Smooth muscle cell (in vitro differentiated cells): ENCODE measurements around the gene SGO2. TPM values are rescaled to one million over a fixed set of nuclear protein-coding genes. Genes with fewer than 3 reads are reported as not detected.

ENCODE experiments used
- DNase-seq: peaks from one replicate; lab custom pipeline; 2025; ENCODE audit not compliant: unreplicated experiment; lab: John Stamatoyannopoulos, UW
- H2AFZ ChIP-seq: fragments of 200-600 bp; sonication (generic); 2 replicates; pipeline ENCODE4 v1.6.0; 2016; ENCODE audit warnings: antibody characterized with exemption, low read depth, mild to moderate bottlenecking
- H3F3A ChIP-seq: fragments of 200-600 bp; sonication (generic); 2 replicates; pipeline ENCODE4 v1.6.0; 2017; ENCODE audit warnings: antibody characterized with exemption, low read depth
- H3K27ac ChIP-seq: fragments of 200-600 bp; sonication (generic); 2 replicates; pipeline ENCODE4 v1.5.1; 2016; ENCODE audit warnings: low read depth, mild to moderate bottlenecking
- H3K27me3 ChIP-seq: fragments of 200-600 bp; sonication (generic); 2 replicates; pipeline ENCODE4 v1.6.1; 2016; ENCODE audit warnings: low read depth, mild to moderate bottlenecking
- H3K36me3 ChIP-seq: fragments of 200-600 bp; sonication (generic); 2 replicates; pipeline ENCODE4 v1.5.1; 2016; ENCODE audit warnings: low read depth
- H3K4me1 ChIP-seq: fragments of 200-600 bp; sonication (generic); 2 replicates; pipeline ENCODE4 v1.5.1; 2016; ENCODE audit warnings: low read depth
- H3K4me2 ChIP-seq: fragments of 200-600 bp; sonication (generic); 2 replicates; pipeline ENCODE4 v1.6.0; 2016; ENCODE audit warnings: mild to moderate bottlenecking
- H3K4me3 ChIP-seq: fragments of 200-600 bp; sonication (generic); 2 replicates; pipeline ENCODE4 v1.5.1; 2016; ENCODE audit warnings: mild to moderate bottlenecking
- H3K79me2 ChIP-seq: fragments of 200-600 bp; sonication (generic); 2 replicates; pipeline ENCODE4 v1.6.0; 2016; ENCODE audit warnings: low read depth, mild to moderate bottlenecking
- H3K9ac ChIP-seq: fragments of 200-600 bp; sonication (generic); 2 replicates; pipeline ENCODE4 v1.6.0; 2016; ENCODE audit warnings: low read depth
- H3K9me3 ChIP-seq: fragments of 200-600 bp; sonication (generic); replicated peaks from 2 replicates; pipeline ENCODE4 v1.5.1; 2016; ENCODE audit warnings: low read depth
- H4K20me1 ChIP-seq: fragments of 200-600 bp; sonication (generic); 2 replicates; pipeline ENCODE4 v1.6.0; 2016; ENCODE audit warnings: low read depth
- CTCF ChIP-seq: fragments of 200-600 bp; sonication (generic); IDR thresholded peaks from 2 replicates; pipeline ENCODE4 v1.5.1; 2017; ENCODE audit warnings: borderline replicate concordance, mild to moderate bottlenecking, antibody characterized with exemption; ENCODE audit not compliant: insufficient read depth, poor library complexity, severe bottlenecking
- WGBS: methylation state at CpG from one replicate; pipeline ENCODE4 v1.1.7; 2016; ENCODE audit warnings: low lambda C conversion rate; 5-methylcytosine and 5-hydroxymethylcytosine counted together
- polyA plus RNA-seq: library from polyadenylated mRNA; unstranded; fragments of >200 nt; fragmentation: Nextera tagmentation; extraction: Ambion mirVana; gene quantifications from 2 replicates; pipeline ENCODE4 v1.2.1, GENCODE V29; 2016
- total RNA-seq: library from RNA; depleted of rRNA; stranded (reverse); fragments of >200 nt; gene quantifications from 2 replicates; pipeline ENCODE4 v1.2.3, GENCODE V29; 2014

The SGO2 gene
- total and polyA plus RNA-seq, 2 experiments from 2014 or later: 7.5 to 8.7 TPM

- no peak for TF ChIP-seq CTCF
- Histone ChIP-seq H3K9ac (no peak overlapping the region), H3K79me2 (no peaks in the 10 kb centered on the region), H3K4me1 (no peaks in the 10 kb centered on the region), H3K4me3 (no peak overlapping the region), H3F3A (peaks cover 7% of the 10 kb centered on the region), H3K27ac (no peak overlapping the region), H3K4me2 (no peak overlapping the region), H3K36me3 (no peaks in the 10 kb centered on the region), H3K9me3 (no peaks in the 10 kb centered on the region), H3K27me3 (no peaks in the 10 kb centered on the region), H4K20me1 (no peaks in the 10 kb centered on the region), H2AFZ (no peak overlapping the region)
- 41% methylated on average over 1 of the region's 1 CpG for WGBS
- no peak for DNase-seq
Measured at GRCh38 chr2:200515155-200515554, 10.9 kb upstream of the SGO2 start.

- H3K27me3 ChIP-seq: peaks cover 13% of the 10 kb centered on the region
- H3K4me1 ChIP-seq: no peaks in the 10 kb centered on the region
- H4K20me1 ChIP-seq: no peaks in the 10 kb centered on the region
- H3K4me2 ChIP-seq: no peak overlapping the region
- H2AFZ ChIP-seq: no peak overlapping the region
- no peaks in the 10 kb centered on the region for H3K9me3 ChIP-seq
- no peaks in the 10 kb centered on the region for H3K36me3 ChIP-seq
- no peak overlapping the region for H3K27ac ChIP-seq
- no peak overlapping the region for H3K9ac ChIP-seq
- no peak overlapping the region for H3K4me3 ChIP-seq
- TF ChIP-seq CTCF: no peak
- no peak for DNase-seq
- no peaks in the 10 kb centered on the region for H3F3A ChIP-seq
- peaks cover 10% of the 10 kb centered on the region for H3K79me2 ChIP-seq
- WGBS: 88% methylated on average over 3 of the region's 3 CpGs
Measured at GRCh38 chr2:200523158-200523557, 2.8 kb upstream of the SGO2 start.

GRCh38 chr2:200523604-200524003 is 2.4 kb upstream of the SGO2 start:
- TF ChIP-seq CTCF: no peak
- WGBS: 82% methylated on average over 2 of the region's 2 CpGs
- H3K36me3 ChIP-seq: no peaks in the 10 kb centered on the region

GRCh38 chr2:200525066-200525465 is 941 bp upstream of the SGO2 start:
- H3K27me3 ChIP-seq: peaks cover 13% of the 10 kb centered on the region
- no peak overlapping the region for H3K27ac ChIP-seq
- DNase-seq: no peak
- no peak for TF ChIP-seq CTCF
- no peaks in the 10 kb centered on the region for H3K9me3 ChIP-seq
- no peaks in the 10 kb centered on the region for H4K20me1 ChIP-seq
- no peaks in the 10 kb centered on the region for H3F3A ChIP-seq
- WGBS: 99% methylated on average over 2 of the region's 2 CpGs
- H3K4me2 ChIP-seq: peak overlapping the region; percentile 84
- H3K4me1 ChIP-seq: no peaks in the 10 kb centered on the region
- H3K36me3 ChIP-seq: no peaks in the 10 kb centered on the region
- peaks cover 23% of the 10 kb centered on the region for H3K79me2 ChIP-seq
- H3K4me3 ChIP-seq: peak overlapping the region; percentile 83
- no peak overlapping the region for H3K9ac ChIP-seq
- peak overlapping the region; percentile 94 for H2AFZ ChIP-seq

More at GRCh38 chr2:200523604-200524003, 2.4 kb upstream of the SGO2 start:
- H3F3A ChIP-seq: no peaks in the 10 kb centered on the region
- no peak overlapping the region for H3K4me3 ChIP-seq
- H3K27ac ChIP-seq: no peak overlapping the region
- peaks cover 13% of the 10 kb centered on the region for H3K27me3 ChIP-seq
- no peaks in the 10 kb centered on the region for H3K9me3 ChIP-seq
- H3K79me2 ChIP-seq: peaks cover 14% of the 10 kb centered on the region
- H2AFZ ChIP-seq: peak overlapping the region; percentile 7
- no peak overlapping the region for H3K4me2 ChIP-seq
- H3K4me1 ChIP-seq: no peaks in the 10 kb centered on the region
- no peak overlapping the region for H3K9ac ChIP-seq
- no peak for DNase-seq
- no peaks in the 10 kb centered on the region for H4K20me1 ChIP-seq
